ENCODE data around the gene MUC5AC. TPM values are rescaled to one million over a fixed set of nuclear protein-coding genes. Genes with fewer than 3 reads are reported as not detected.

The MUC5AC gene
- total and polyA plus RNA-seq, 2 of the 13 experiments (the other 11 are each of a cell fraction or from before 2014, with no cell fraction given): under 0.01 TPM; not detected in 1

DNA sequence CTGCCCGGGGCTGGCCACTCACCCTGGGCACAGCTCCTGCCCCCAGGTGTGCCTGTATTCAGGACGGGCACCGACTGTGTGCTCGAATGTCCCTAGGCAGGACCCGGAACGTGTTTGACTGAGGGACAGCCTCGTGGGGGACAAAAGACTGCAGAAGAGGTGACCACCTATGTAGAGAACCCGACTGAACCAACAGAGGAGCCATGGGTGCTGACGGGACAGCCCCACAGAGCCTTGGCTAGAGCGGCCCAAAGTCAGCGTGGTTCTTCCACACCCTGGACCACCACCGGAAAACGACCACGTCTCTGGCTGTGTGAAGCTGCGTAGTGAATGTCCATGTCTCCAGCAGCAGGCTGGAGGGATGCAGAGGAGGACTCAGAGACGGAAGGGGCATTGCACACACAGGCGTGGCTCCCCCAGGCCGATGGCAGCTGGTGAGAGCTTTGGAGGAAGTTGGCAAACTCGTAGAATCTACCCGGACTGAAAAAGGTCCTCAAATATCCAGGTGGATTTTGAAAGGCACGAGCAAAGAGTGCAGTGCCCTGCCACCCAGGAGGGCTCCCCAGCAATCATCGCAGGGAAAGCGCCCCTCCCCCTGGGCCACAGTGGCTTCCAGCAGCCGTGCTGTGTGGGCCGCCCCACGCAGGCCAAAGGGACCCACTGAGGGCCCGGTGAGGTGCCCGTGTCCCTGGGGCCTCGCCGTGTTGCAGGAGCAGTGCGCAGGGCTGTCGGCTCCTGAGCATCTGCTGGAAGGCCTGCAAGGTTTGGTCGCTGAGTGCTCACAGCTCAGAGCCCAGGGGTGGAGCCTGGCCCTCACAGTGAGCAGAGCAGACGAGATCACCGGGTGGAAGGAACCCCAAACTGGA is 47.6 kb downstream of the MUC5AC start:
- H3K27me3 ChIP-seq (ENCODE audit: control insufficient read depth in 1 of 2, insufficient read depth in 2 of 2, low read length in 2 of 2): peaks cover 37 to 78% of the 10 kb centered on the region in 2 experiments; a peak in 4 of 5 replicates
- no peak overlapping the region for H3K4me3 ChIP-seq (replicated peaks in 1 of 3; ENCODE audit: insufficient read depth in 1 of 3, low read depth in 2 of 3, low read length in 3 of 3)
- FAIRE-seq: no peak
- intact Hi-C loops (cut with micrococcal nuclease; ENCODE audit: unreplicated experiment) (loop anchor here (10.0 kb wide), 1 partner anchor 59 kb away; no protein-coding TSS in a partner anchor), in situ Hi-C loops (cut with HindIII; ENCODE audit: extremely low pct_ligation_motif_present, low pct_unique_long_range_greater_than_20kb) (no loop called here)
- 0 out of 2 replicates have a peak, but pooled peaks cover under 1% of the 10 kb centered on the region for H3K9me3 ChIP-seq (ENCODE audit: low read length)
- no peak overlapping the region for H3K27ac ChIP-seq (ENCODE audit: extremely low read length, insufficient read depth, low read length)
- no peak overlapping the region for H3K9ac ChIP-seq (ENCODE audit: insufficient read depth, low read depth, low read length)
- 0 out of 2 replicates have a peak, but pooled peaks cover 5% of the 10 kb centered on the region for H3K4me1 ChIP-seq (ENCODE audit: insufficient read depth, low read length)
- DNase-seq (ENCODE audit: low spot score): no peak
- TF ChIP-seq AKAP8 (CRISPR knock-in tag; IDR thresholded peaks at IDR 0.05) (no peak), CREB1 (IDR thresholded peaks at IDR 0.05) (no peak), CREB1 (CRISPR knock-in tag; IDR thresholded peaks at IDR 0.05) (no peak), ARID2 (CRISPR knock-in tag; IDR thresholded peaks at IDR 0.05; ENCODE audit: borderline replicate concordance) (no peak), ZNF329 (CRISPR knock-in tag; IDR thresholded peaks at IDR 0.05; ENCODE audit: low read depth) (no peak), FOXM1 (CRISPR knock-in tag; IDR thresholded peaks at IDR 0.05) (no peak)
- H3K4me2 ChIP-seq (ENCODE audit: low read depth, low read length): no peak overlapping the region
- BruUV-seq (replicated peaks): no TSS peak
- CTCF ChIA-PET (ENCODE audit: low intra/inter-chr PET ratio, low total read pairs): no interaction called here
- no peak overlapping the region for H2AFZ ChIP-seq (ENCODE audit: low read length)
- WGBS (ENCODE audit: low lambda C conversion rate): 21% methylated on average over 15 of the region's 35 CpGs
- no peak for ATAC-seq
- H3K79me2 ChIP-seq (ENCODE audit: insufficient read depth, low read length): no peaks in the 10 kb centered on the region
- H3K36me3 ChIP-seq (replicated peaks in 1 of 2; ENCODE audit: control insufficient read depth in 1 of 2, insufficient read depth in 2 of 2, low read length in 2 of 2): no peaks in the 10 kb centered on the region
- H4K20me1 ChIP-seq (ENCODE audit: insufficient read depth, low read length): no peaks in the 10 kb centered on the region
- POLR2A ChIA-PET: no interaction called here

GRCh38 chr11:1205987-1206331 is 48.2 kb downstream of the MUC5AC start:
- H3K9ac ChIP-seq (ENCODE audit: insufficient read depth, low read depth, low read length): no peak overlapping the region
- in situ Hi-C loops (cut with HindIII; ENCODE audit: extremely low pct_ligation_motif_present, low pct_unique_long_range_greater_than_20kb): no loop called here
- no peak for ATAC-seq
- H3K4me1 ChIP-seq (ENCODE audit: insufficient read depth, low read length): 0 out of 2 replicates have a peak, but pooled peaks cover 5% of the 10 kb centered on the region
- no peak overlapping the region for H3K4me2 ChIP-seq (ENCODE audit: low read depth, low read length)
- intact Hi-C loops (cut with micrococcal nuclease; ENCODE audit: unreplicated experiment): loop anchor here (10.0 kb wide), 1 partner anchor 59 kb away; no protein-coding TSS in a partner anchor
- no peak overlapping the region for H3K4me3 ChIP-seq (replicated peaks in 1 of 3; ENCODE audit: insufficient read depth in 1 of 3, low read depth in 2 of 3, low read length in 3 of 3)
- H3K79me2 ChIP-seq (ENCODE audit: insufficient read depth, low read length): no peaks in the 10 kb centered on the region
- no peaks in the 10 kb centered on the region for H3K36me3 ChIP-seq (replicated peaks in 1 of 2; ENCODE audit: control insufficient read depth in 1 of 2, insufficient read depth in 2 of 2, low read length in 2 of 2)
- ChIA-PET POLR2A (no interaction called here), CTCF (ENCODE audit: low intra/inter-chr PET ratio, low total read pairs) (no interaction called here)
- no peak for FAIRE-seq
- H2AFZ ChIP-seq (ENCODE audit: low read length): no peak overlapping the region
- peaks cover 32 to 77% of the 10 kb centered on the region in 2 experiments; a peak in 4 of 5 replicates for H3K27me3 ChIP-seq (ENCODE audit: control insufficient read depth in 1 of 2, insufficient read depth in 2 of 2, low read length in 2 of 2)
- no peak overlapping the region for H3K27ac ChIP-seq (ENCODE audit: extremely low read length, insufficient read depth, low read length)
- peaks cover 7% of the 10 kb centered on the region; the same call in 1 of the 2 replicates for H3K9me3 ChIP-seq (ENCODE audit: low read length)
- BruUV-seq (replicated peaks): no TSS peak
- DNase-seq (ENCODE audit: low spot score): no peak
- no peaks in the 10 kb centered on the region for H4K20me1 ChIP-seq (ENCODE audit: insufficient read depth, low read length)
- WGBS (ENCODE audit: low lambda C conversion rate): 40% methylated on average over 7 of the region's 8 CpGs
- TF ChIP-seq, protein P1, sequence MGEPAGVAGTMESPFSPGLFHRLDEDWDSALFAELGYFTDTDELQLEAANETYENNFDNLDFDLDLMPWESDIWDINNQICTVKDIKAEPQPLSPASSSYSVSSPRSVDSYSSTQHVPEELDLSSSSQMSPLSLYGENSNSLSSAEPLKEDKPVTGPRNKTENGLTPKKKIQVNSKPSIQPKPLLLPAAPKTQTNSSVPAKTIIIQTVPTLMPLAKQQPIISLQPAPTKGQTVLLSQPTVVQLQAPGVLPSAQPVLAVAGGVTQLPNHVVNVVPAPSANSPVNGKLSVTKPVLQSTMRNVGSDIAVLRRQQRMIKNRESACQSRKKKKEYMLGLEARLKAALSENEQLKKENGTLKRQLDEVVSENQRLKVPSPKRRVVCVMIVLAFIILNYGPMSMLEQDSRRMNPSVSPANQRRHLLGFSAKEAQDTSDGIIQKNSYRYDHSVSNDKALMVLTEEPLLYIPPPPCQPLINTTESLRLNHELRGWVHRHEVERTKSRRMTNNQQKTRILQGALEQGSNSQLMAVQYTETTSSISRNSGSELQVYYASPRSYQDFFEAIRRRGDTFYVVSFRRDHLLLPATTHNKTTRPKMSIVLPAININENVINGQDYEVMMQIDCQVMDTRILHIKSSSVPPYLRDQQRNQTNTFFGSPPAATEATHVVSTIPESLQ (CRISPR knock-in tag; conservative IDR thresholded peaks at IDR 0.05): no peak
- TF ChIP-seq ZNF792 (CRISPR knock-in tag; IDR thresholded peaks at IDR 0.05): no peak
- TF ChIP-seq ZNF460 (CRISPR knock-in tag; IDR thresholded peaks at IDR 0.05; ENCODE audit: borderline replicate concordance): no peak
- no peak for TF ChIP-seq PHF5A (CRISPR knock-in tag; IDR thresholded peaks at IDR 0.05; ENCODE audit: low read depth, unreplicated experiment)
- no peak for TF ChIP-seq RFX3 (CRISPR knock-in tag; IDR thresholded peaks at IDR 0.05)
- TF ChIP-seq ZNF782 (CRISPR knock-in tag; IDR thresholded peaks at IDR 0.05; ENCODE audit: borderline replicate concordance): no peak
- no peak for TF ChIP-seq JARID2 (CRISPR knock-in tag; IDR thresholded peaks at IDR 0.05; ENCODE audit: insufficient replicate concordance)
- TF ChIP-seq TARDBP (CRISPR knock-in tag; IDR thresholded peaks at IDR 0.05): no peak
- no peak for TF ChIP-seq ZSCAN31 (CRISPR knock-in tag; IDR thresholded peaks at IDR 0.05; ENCODE audit: low read depth)
- no peak for TF ChIP-seq KLF13 (CRISPR knock-in tag; IDR thresholded peaks at IDR 0.05)
- TF ChIP-seq LBX2 (CRISPR knock-in tag; IDR thresholded peaks at IDR 0.05; ENCODE audit: borderline replicate concordance): no peak

Data from HepG2 (cell line).